C4-2B (cell line): ENCODE data around the gene STK38.
A peak's percentile ranks its signal among the peaks of the same experiment; 100 is the strongest.

ENCODE experiments used
- ZFX ChIP-seq: fragments of 450-650 bp; IDR thresholded peaks from 2 replicates; pipeline ENCODE4 v1.6.1; 2017
- TF ChIP-seq, protein P1 (sequence below): fragments of 450-650 bp; conservative IDR thresholded peaks from 2 replicates; pipeline ENCODE4 v1.5.1; 2017; ENCODE audit warnings: mild to moderate bottlenecking

DNA sequence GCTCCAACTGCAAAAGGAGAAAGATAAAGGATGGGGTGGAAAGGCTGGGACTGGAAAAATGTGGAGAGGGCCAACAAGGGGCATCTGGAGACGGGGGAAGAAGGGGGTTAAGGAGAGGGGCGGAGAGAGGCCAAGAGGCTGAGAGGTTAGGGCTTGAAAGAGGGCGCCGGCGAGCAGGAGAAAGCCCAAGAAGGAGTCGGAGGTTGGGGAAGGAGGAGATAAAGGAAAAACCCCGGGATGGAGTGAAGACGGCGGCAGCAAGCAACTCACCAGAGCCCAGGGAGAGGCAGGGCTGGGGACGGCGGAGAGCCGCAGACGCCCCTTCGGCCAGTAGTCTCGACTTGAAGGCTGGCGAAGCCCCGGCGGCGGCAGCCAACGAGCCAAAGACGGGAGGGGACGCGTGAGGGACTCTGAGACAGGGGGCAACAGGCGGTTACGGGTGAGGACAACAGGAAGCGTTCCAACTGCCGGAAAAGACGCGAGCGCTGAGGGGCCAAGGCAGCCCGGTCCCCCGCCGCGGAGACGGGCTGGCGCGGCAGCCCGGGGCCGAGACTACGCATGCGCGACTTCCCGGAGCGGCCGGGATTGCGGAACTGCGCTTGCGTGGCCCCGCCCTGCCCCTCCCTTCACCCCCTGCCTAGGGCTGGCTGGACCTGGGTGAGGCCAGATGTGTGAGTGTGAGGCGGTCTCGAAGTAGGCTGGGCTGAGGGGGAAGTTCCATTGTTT, at the start of gene STK38:
- TF ChIP-seq, protein P1, sequence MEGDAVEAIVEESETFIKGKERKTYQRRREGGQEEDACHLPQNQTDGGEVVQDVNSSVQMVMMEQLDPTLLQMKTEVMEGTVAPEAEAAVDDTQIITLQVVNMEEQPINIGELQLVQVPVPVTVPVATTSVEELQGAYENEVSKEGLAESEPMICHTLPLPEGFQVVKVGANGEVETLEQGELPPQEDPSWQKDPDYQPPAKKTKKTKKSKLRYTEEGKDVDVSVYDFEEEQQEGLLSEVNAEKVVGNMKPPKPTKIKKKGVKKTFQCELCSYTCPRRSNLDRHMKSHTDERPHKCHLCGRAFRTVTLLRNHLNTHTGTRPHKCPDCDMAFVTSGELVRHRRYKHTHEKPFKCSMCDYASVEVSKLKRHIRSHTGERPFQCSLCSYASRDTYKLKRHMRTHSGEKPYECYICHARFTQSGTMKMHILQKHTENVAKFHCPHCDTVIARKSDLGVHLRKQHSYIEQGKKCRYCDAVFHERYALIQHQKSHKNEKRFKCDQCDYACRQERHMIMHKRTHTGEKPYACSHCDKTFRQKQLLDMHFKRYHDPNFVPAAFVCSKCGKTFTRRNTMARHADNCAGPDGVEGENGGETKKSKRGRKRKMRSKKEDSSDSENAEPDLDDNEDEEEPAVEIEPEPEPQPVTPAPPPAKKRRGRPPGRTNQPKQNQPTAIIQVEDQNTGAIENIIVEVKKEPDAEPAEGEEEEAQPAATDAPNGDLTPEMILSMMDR: peak; percentile 41
- no peak for TF ChIP-seq ZFX
